ENCODE data around the gene RPS21. TPM values are rescaled to one million over a fixed set of nuclear protein-coding genes. Genes with fewer than 3 reads are reported as not detected.

RPS21 gene
- total and polyA plus RNA-seq, 2 of the 13 experiments (the other 11 are each of a cell fraction or from before 2014, with no cell fraction given), result 2,647 to 11,063 TPM

DNA sequence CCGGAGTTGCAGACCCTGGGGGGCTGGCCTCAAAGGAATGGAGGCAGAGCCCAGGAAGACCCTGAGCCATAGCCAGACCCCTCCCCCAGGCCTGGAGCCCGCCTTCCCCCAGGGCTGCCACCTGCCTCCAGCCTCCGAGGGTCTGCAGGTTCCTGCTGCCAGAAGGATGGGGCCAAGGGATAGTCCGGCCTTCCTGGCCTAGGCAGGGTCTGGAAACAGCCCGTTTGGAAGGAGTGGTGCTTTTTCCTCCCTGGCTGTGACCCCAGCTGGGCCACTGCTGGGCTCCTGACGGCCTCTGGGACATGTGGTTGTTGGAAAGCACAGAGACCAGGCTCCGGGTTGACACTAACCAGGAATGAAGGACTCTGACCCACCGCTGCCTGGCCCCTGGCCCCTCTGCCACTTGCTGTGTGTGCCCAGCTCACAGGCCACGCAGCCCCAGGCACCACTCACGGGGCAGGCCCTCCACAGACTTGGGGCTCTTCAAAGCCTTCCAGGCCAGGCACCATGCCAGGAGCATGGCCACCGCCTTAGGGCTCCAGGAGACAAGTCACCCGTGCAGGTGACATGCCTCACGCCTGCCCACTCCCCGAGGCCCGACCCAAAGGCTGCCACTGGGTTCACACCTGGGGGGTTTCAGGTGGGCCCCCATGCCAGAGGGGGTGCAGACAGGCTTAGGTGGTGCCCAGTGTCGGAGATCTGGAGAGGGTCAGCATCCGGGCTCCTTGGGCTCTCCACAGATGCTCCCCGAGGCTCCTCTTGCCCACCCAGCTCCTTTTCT, 15.9 kb upstream of the RPS21 start (continued):
- TF ChIP-seq CENPBD1 (CRISPR knock-in tag; IDR thresholded peaks at IDR 0.05; ENCODE audit: borderline replicate concordance, low read depth) (no peak), CREB1 (IDR thresholded peaks at IDR 0.05) (no peak), CREB1 (CRISPR knock-in tag; IDR thresholded peaks at IDR 0.05) (no peak), ZNF460 (CRISPR knock-in tag; IDR thresholded peaks at IDR 0.05; ENCODE audit: borderline replicate concordance) (peak; percentile 64; the same call in 1 of the 2 replicates), MEF2D (CRISPR knock-in tag; IDR thresholded peaks at IDR 0.05) (peak; percentile 50; the same call in 1 of the 2 replicates), SRSF1 (optimal IDR thresholded peaks at IDR 0.05; ENCODE audit: low read depth, low read length) (no peak), ZNF678 (CRISPR knock-in tag; IDR thresholded peaks at IDR 0.05) (no peak; the same call in 1 of the 2 replicates), NR0B2 (CRISPR knock-in tag; IDR thresholded peaks at IDR 0.05) (0 out of 2 replicates have a peak, but pooled peaks have one; percentile 43), ZNF597 (CRISPR knock-in tag; IDR thresholded peaks at IDR 0.05) (no peak), ZSCAN22 (CRISPR knock-in tag; IDR thresholded peaks at IDR 0.05) (no peak), ZNF652 (CRISPR knock-in tag; IDR thresholded peaks at IDR 0.05; ENCODE audit: borderline replicate concordance, low read depth) (peak; percentile 3; the same call in 1 of the 2 replicates), ZFP82 (CRISPR knock-in tag; IDR thresholded peaks at IDR 0.05; ENCODE audit: borderline replicate concordance) (0 out of 2 replicates have a peak, but pooled peaks have one; percentile 54), AKAP8 (CRISPR knock-in tag; IDR thresholded peaks at IDR 0.05) (peak; percentile 92), RBM22 (optimal IDR thresholded peaks at IDR 0.05; ENCODE audit: low read length) (no peak), TFE3 (CRISPR knock-in tag; IDR thresholded peaks at IDR 0.05) (peak; percentile 57; the same call in 1 of the 2 replicates)
- TF ChIP-seq, protein P1, sequence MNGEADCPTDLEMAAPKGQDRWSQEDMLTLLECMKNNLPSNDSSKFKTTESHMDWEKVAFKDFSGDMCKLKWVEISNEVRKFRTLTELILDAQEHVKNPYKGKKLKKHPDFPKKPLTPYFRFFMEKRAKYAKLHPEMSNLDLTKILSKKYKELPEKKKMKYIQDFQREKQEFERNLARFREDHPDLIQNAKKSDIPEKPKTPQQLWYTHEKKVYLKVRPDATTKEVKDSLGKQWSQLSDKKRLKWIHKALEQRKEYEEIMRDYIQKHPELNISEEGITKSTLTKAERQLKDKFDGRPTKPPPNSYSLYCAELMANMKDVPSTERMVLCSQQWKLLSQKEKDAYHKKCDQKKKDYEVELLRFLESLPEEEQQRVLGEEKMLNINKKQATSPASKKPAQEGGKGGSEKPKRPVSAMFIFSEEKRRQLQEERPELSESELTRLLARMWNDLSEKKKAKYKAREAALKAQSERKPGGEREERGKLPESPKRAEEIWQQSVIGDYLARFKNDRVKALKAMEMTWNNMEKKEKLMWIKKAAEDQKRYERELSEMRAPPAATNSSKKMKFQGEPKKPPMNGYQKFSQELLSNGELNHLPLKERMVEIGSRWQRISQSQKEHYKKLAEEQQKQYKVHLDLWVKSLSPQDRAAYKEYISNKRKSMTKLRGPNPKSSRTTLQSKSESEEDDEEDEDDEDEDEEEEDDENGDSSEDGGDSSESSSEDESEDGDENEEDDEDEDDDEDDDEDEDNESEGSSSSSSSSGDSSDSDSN (CRISPR knock-in tag; IDR thresholded peaks at IDR 0.05), result peak; percentile 76; the same call in 1 of the 2 replicates

All from HepG2 (cell line).